Right lobe of liver (tissue), 6 donors: Measurements from ENCODE around the gene LSP1. TPM values are rescaled to one million over a fixed set of nuclear protein-coding genes. Genes with fewer than 3 reads are reported as not detected.

Experiments used
- ATAC-seq, 4 donors: fragments of 200-7000 bp; cut with Tn5 transposase; one replicate each; pipeline ENCODE4 v1.9.1; 2020; ENCODE audit warnings: mild to moderate bottlenecking in 4 of 4, moderate library complexity in 4 of 4
- DNase-seq, 3 donors: peaks; one replicate each; pipeline ENCODE4 v3.0.0-alpha.2; 2020
- H3K27ac ChIP-seq, 3 donors: fragments of 200-600 bp; one replicate each; pipeline ENCODE4 v1.8.0; 2022
- H3K27me3 ChIP-seq, 2 donors: fragments of 200-600 bp; one replicate each; pipeline ENCODE4 v1.8.0; 2022
- H3K36me3 ChIP-seq, 4 donors: fragments of 200-600 bp; sonication (generic) in 1 of 4; one replicate each; pipeline versions ENCODE4 v1.5.1 to v1.8.0; 2017 to 2022; ENCODE audit warnings: control low read depth in 1 of 4
- H3K4me1 ChIP-seq, 4 donors: fragments of 200-600 bp; sonication (generic) in 1 of 4; one replicate each; pipeline versions ENCODE4 v1.5.1 to v1.8.0; 2017 to 2022; ENCODE audit warnings: control low read depth in 1 of 4
- H3K4me3 ChIP-seq, 3 donors: fragments of 200-600 bp; one replicate each; pipeline ENCODE4 v1.8.0; 2022
- H3K9me3 ChIP-seq, 4 donors: fragments of 200-600 bp; sonication (generic) in 1 of 4; one replicate each; pipeline versions ENCODE4 v1.5.1 to v1.8.0; 2017 to 2022; ENCODE audit warnings: control low read depth in 1 of 4
- POLR2A ChIP-seq: fragments of 450-650 bp; IDR thresholded peaks from one replicate; pipeline ENCODE4 v1.6.1; 2017; ENCODE audit warnings: antibody characterized with exemption, mild to moderate bottlenecking
- WGBS: methylation state at CpG from one replicate; pipeline ENCODE4 v1.1.6; 2018; ENCODE audit warnings: low coverage, low lambda C conversion rate; ENCODE audit not compliant: insufficient coverage; ENCODE audit errors: missing lambda C conversion rate; 5-methylcytosine and 5-hydroxymethylcytosine counted together
- intact Hi-C, 2 donors: fragments of 100-400 bp; cut with DNase I; formaldehyde crosslinking; loops; one replicate each; pipeline versions ENCODE4 v1.11.2 to v1.14.1; 2022
- total RNA-seq, 6 experiments: library from RNA; depleted of rRNA in 2 of 6; stranded (reverse); fragments of >200 nt in 2 of 6; fragmentation: NEBNext Ultra II Directional in 3 of 6; extraction: Animal tissue kit (Norgen Biotek cat#: 25700) in 3 of 6; gene quantifications; one replicate each; pipeline versions ENCODE4 v1.1.0 to v1.2.4, GENCODE V29; 2016 to 2023
- TF ChIP-seq, protein P1 (sequence below), 4 donors: fragments of 200-600 bp in 3 of 4; fragments of 450-650 bp in 1 of 4; IDR thresholded peaks; one replicate each; pipeline versions ENCODE4 v1.5.1 to v1.8.0; 2016 to 2022; ENCODE audit warnings: antibody characterized with exemption in 4 of 4, mild to moderate bottlenecking in 2 of 4
- donor health status: DM: no; HTN: yes; CAD: no.
- donor health status: DM: no; HTN: no; CAD: no.
- donor health status: DM: no; HTN: no; CAD: no.
- donor health status: DM: no; HTN: yes; CAD: no.
- donor health status: DM: no; HTN: yes; CAD: no.

Gene LSP1
- total RNA-seq, 6 experiments from 2014 or later = 2.3 to 20.6 (median 8.8) TPM

DNA sequence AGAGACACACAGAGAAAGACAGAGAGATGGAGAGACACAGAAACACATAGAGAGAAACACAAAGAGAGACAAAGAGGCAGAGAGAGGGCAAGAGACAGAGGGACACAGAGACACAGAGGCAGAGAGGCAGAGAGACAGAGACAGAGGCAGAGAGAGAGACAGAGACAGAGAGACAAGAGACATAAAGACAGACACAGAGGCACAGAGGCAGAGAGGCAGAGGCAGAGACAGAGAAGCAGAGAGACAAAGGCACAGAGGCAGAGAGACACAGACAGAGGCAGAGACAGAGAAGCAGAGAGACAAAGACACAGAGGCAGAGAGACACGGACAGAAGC, 7.8 kb upstream of the LSP1 start:
- intact Hi-C loops = no loop called here

GRCh38 chr11:1845561-1846452, 7.1 kb upstream of the LSP1 start:
- Histone ChIP-seq H3K4me3 (no peak overlapping the region), H3K4me1 (peaks cover 0 to 4% (median 0%) of the 10 kb centered on the region in 4 donors), H3K27me3 (no peaks in the 10 kb centered on the region), H3K27ac (peak overlapping the region in 1 of 3 donors; percentile 53), H3K9me3 (no peaks in the 10 kb centered on the region), H3K36me3 (no peaks in the 10 kb centered on the region)
- DNase-seq (peak in 1 of 3 donors; percentile 48), ATAC-seq (no peak)
- intact Hi-C loops = no loop called here
- 45% methylated on average over 6 of the region's 21 CpGs for WGBS
- TF ChIP-seq, protein P1, sequence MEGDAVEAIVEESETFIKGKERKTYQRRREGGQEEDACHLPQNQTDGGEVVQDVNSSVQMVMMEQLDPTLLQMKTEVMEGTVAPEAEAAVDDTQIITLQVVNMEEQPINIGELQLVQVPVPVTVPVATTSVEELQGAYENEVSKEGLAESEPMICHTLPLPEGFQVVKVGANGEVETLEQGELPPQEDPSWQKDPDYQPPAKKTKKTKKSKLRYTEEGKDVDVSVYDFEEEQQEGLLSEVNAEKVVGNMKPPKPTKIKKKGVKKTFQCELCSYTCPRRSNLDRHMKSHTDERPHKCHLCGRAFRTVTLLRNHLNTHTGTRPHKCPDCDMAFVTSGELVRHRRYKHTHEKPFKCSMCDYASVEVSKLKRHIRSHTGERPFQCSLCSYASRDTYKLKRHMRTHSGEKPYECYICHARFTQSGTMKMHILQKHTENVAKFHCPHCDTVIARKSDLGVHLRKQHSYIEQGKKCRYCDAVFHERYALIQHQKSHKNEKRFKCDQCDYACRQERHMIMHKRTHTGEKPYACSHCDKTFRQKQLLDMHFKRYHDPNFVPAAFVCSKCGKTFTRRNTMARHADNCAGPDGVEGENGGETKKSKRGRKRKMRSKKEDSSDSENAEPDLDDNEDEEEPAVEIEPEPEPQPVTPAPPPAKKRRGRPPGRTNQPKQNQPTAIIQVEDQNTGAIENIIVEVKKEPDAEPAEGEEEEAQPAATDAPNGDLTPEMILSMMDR (IDR thresholded peaks at IDR 0.05) = no peak

More for the DNA sequence above, 7.8 kb upstream of the LSP1 start:
- ATAC-seq = no peak
- Histone ChIP-seq H3K4me3 (no peak overlapping the region), H3K27me3 (no peaks in the 10 kb centered on the region), H3K4me1 (peaks cover 0 to 4% (median 0%) of the 10 kb centered on the region in 4 donors), H3K27ac (peak overlapping the region in 2 of 3 donors; percentile 51 to 53), H3K9me3 (no peaks in the 10 kb centered on the region), H3K36me3 (no peaks in the 10 kb centered on the region)
- WGBS = 82% methylated on average over 1 of the region's 1 CpG
- no peak for TF ChIP-seq POLR2A
- TF ChIP-seq, protein P1 (IDR thresholded peaks at IDR 0.05) = no peak
- DNase-seq = no peak

GRCh38 chr11:1846453-1846932, 6.4 kb upstream of the LSP1 start:
- H3K4me1 ChIP-seq = peaks cover 0 to 4% (median 0%) of the 10 kb centered on the region in 4 donors
- H3K27me3 ChIP-seq = no peaks in the 10 kb centered on the region
- no peak for ATAC-seq
- H3K27ac ChIP-seq = no peak overlapping the region
- no peak overlapping the region for H3K4me3 ChIP-seq
- peak in 1 of 3 donors; percentile 52 for DNase-seq
- H3K9me3 ChIP-seq = no peaks in the 10 kb centered on the region
- TF ChIP-seq, protein P1 (IDR thresholded peaks at IDR 0.05) = no peak
- TF ChIP-seq POLR2A = no peak
- WGBS = 76% methylated on average over 7 of the region's 9 CpGs
- intact Hi-C loops = no loop called here
- H3K36me3 ChIP-seq = no peaks in the 10 kb centered on the region

DNA sequence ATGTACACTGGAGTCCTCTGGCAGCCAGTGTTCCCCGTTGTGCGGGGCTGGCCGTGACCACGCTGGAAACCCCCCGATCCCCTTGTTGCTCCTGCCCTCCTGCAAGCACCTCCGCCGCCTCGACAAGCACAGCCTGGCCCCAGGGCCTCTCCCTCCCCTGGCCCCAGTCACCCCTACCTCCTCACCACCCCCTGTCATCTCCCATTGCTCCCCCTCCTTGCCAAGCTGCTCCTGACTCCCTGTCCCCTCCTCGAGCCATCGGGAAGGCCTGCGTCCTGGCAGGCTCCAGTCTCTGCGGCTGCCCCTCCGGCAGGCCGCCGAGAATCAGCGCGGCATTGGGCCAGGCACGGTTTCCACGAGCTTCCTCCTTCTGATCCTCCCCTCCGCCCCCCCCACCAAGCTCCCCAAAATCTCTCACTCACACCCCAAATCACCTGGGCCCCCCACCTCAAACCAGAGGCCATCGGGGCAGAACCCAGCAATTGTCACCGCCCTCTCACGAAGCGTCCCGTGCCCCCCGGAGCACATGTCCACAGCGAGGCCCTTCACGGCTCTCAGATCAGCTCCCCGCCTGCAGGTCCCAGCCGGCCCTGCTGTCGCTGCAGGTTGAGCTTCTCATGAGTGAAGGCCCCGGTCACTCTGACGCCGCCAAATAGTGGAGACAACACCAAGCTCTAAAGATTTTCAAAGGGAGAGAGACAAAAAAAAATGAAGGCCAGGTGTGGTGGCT, 5.7 kb upstream of the LSP1 start:
- peaks cover 0 to 2% (median 0%) of the 10 kb centered on the region in 4 donors for H3K4me1 ChIP-seq
- intact Hi-C loops = no loop called here
- DNase-seq (no peak), ATAC-seq (no peak)
- H3K4me3 ChIP-seq = no peak overlapping the region
- no peaks in the 10 kb centered on the region for H3K9me3 ChIP-seq
- no peak for TF ChIP-seq POLR2A
- TF ChIP-seq, protein P1 (IDR thresholded peaks at IDR 0.05) = no peak
- H3K27ac ChIP-seq = no peak overlapping the region
- no peaks in the 10 kb centered on the region for H3K27me3 ChIP-seq
- no peaks in the 10 kb centered on the region for H3K36me3 ChIP-seq
- 89% methylated on average over 26 of the region's 34 CpGs for WGBS
